ENCODE data around the gene WASHC4.
"Not testable (repeated sequence)": the region's sequence is repeated elsewhere in the genome, so short reads cannot be mapped to it uniquely, and the experiment has no call there.

The WASHC4 gene

DNA sequence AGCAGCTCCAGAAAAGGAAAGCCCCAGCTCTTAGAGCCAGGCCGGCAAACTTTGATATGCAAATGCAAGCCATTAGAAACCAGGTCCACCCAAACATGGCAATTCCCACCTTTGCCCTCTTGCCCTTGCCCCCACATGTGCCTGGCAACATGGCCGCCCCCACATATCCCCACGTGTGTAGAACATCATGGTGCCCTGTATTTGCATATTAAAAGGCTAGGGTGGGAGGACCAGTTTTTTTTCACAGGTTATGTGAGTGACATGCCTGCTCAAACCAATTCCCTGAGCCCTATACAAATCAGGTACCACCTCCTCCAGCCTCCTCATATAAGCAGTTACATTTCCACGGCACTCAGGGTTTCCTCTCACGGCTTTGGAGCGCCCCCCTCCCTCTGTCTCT lies 17.2 kb upstream of the WASHC4 start:
- DNase-seq (ENCODE audit: low read depth in 2 of 2) = no peak

GRCh38 chr12:105091476-105092206 lies 15.9 kb upstream of the WASHC4 start:
- no peak for DNase-seq (ENCODE audit: low read depth in 2 of 2)

DNA sequence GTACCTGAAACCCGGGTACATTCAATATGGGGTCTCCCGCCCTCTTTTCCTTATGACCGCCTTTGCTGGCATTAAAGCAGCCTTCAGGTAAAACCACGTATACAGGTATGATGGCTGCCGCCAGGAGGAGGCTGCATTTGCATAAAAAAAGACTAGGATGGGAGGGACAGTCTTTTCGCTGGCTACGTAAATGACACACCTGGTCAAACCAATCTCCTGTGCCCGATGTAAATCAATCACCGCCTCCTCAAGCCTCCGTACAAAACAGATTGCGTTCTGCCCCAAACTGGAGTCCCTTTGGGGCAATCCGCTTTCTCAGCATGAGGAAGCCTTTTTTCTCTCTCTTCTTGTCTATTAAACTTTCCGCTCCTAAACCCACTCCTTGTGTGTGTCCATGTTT lies 15.2 kb upstream of the WASHC4 start:
- DNase-seq (ENCODE audit: low read depth in 2 of 2) = no peak

GRCh38 chr12:105095338-105095737 lies 12.2 kb upstream of the WASHC4 start:
- not testable (repeated sequence) for DNase-seq (ENCODE audit: low read depth in 2 of 2)

DNA sequence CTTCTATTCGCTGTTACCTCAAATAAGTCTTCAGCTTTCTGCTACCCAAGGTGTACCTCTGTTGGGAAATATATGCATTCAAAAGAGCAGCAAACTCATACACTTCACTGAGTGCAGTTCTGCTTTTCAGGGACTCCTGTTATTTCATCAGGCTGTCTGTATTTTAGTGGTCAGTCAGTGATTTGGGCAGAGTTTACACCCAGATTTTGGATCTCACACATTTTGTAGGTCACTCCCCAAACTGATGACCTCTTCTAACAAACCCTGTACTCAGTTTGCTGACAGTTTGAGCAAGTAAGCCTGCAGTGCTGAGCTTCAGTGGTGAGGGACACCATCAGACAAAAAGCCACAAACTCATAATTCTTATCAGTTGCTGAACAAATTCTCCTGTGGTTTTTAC lies 8.2 kb upstream of the WASHC4 start:
- no peak for DNase-seq (ENCODE audit: low read depth in 2 of 2)

- DNase-seq (ENCODE audit: low read depth in 2 of 2) = no peak
These were observed 7.1 kb upstream of the WASHC4 start for GRCh38 chr12:105100207-105100985.

- DNase-seq (ENCODE audit: low read depth in 2 of 2) = no peak
These were observed 6.5 kb upstream of the WASHC4 start for GRCh38 chr12:105100998-105101397.

DNA sequence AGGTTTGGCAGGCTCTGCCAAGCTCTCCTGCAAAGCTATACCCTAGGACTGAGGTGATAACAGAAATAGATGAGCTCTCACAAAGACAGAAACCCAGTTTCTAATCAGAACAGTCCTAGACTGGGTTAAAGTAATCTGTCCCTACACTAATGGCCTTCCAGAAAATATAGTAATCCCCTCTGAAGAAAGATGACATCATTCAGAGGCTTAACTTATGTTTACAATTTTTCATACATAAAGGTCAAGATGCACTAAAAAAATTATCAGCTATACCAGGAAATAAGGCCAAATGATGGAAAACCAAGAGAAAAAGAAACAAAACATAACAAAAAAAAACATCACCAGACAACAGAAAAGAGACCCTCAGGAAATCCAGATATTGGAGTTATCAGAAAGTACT lies 4.9 kb upstream of the WASHC4 start:
- no peak for DNase-seq (ENCODE audit: low read depth in 2 of 2)

GRCh38 chr12:105104762-105105161 lies 2.8 kb upstream of the WASHC4 start:
- no peak for DNase-seq (ENCODE audit: low read depth in 2 of 2)

- no peak for DNase-seq (ENCODE audit: low read depth in 2 of 2)
These were observed 910 bp upstream of the WASHC4 start for GRCh38 chr12:105106621-105107020.

- no peak for DNase-seq (ENCODE audit: low read depth in 2 of 2)
These were observed 399 bp upstream of the WASHC4 start for GRCh38 chr12:105107171-105107493.

GRCh38 chr12:105109465-105110212 lies 2.1 kb downstream of the WASHC4 start:
- no peak for DNase-seq (ENCODE audit: low read depth in 2 of 2)

DNA sequence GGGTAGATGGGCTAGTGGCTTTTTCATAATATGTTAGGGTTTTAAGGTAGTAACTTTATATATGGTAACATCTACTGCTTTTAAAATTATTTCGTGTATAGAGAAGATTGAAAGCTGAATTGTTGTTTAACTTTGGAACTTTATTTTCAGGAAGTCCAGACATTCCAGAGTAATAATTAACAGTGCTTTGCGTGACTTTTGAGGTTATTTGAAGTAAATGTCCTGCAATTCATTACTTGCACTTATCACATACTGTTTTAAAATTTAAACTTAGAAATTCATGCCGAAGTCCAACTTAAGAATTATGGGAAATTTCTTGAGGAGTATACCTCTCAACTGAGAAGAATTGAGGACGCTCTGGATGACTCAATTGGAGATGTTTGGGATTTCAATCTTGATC lies 3.3 kb downstream of the WASHC4 start:
- DNase-seq (ENCODE audit: low read depth in 2 of 2) = no peak

DNA sequence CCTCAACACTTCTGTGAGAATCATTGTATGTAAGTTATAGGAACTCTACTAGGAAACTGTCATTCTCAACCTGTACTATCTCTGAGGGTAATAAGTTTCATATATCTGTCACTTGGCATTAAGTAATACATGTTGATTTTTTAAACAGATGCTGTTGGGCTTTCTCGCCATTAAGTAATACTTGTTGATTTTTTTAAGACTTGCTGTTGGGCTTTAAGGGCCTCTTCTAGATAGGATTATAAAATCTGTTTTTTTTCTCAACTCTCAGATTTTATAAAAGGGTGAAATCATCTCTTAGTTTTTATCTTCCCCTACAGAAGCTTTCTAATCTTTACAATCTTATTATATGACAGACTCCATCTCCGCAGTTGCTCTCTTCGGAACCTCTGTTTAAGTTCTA lies 5.6 kb downstream of the WASHC4 start:
- no peak for DNase-seq (ENCODE audit: low read depth in 2 of 2)

DNA sequence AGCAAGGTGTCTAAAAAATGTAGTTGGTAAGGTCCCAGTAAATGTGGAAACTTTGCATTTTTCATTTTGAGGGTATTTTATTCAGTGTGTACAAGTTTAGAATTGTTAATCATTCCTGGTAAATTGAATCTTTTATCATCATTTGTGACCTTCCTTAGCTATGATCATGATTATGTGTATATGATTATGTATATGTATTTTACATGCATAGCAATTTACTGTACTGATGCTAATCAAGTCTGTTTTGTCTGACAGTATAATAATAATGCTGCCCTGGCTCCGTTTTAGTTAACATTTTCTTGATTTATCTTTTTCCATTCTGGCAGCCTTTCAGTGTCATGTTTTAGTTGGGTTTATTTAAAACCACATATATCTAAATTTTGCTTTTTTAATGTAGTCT lies 9.4 kb downstream of the WASHC4 start:
- DNase-seq (ENCODE audit: low read depth in 2 of 2) = no peak

GRCh38 chr12:105120551-105120950 lies 13.0 kb downstream of the WASHC4 start:
- no peak for DNase-seq (ENCODE audit: low read depth in 2 of 2)

GRCh38 chr12:105138248-105138647 lies 30.7 kb downstream of the WASHC4 start:
- DNase-seq (ENCODE audit: low read depth in 2 of 2) = no peak

DNA sequence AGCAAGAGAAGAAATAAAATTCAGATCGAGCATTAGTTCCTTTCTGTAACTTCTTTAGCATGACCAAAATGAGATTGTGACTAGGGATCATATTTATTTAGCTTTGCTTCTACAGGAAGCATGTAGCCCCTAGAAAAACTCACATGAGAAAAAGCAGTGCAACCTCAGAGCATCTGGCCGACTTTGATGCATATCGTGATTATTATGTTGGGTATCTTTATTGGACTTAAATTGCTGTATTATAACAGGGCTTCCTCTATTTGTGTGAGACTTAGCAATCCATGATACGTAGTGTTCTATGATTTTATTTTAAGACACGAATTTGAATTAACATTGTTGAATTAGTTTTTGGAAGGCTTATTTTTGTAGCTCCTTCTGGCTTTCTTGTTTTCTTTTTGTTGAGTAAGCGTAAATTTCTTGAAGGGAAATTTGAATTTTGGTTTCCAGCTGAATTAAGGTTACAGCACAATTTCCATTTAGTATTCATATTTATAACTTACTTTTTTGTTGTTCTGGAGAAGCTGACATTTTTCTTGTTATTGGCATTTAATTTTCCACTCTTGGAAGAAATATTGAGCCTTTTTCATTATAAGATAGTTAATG lies 33.9 kb downstream of the WASHC4 start:
- no peak for DNase-seq (ENCODE audit: low read depth in 2 of 2)

GRCh38 chr12:105142259-105142658 lies 34.7 kb downstream of the WASHC4 start:
- no peak for DNase-seq (ENCODE audit: low read depth in 2 of 2)

DNA sequence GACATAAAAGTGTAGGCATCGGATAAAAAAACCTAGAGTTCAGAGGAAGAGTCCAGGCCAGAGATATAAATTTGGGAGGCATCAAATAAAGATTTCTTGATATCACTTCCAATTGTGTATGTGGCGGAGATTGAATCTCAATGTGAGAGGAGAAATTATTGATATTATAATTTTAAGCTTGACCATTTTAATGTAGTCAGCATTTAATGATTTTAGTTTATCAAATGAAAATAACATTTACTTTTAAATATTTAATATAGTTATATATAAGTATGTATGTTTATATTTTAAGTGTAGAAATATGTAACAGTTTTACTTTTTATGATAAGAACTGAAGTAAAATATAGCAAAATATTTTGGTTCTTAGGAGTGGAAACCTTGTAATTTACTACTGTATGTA lies 48.7 kb downstream of the WASHC4 start:
- DNase-seq (ENCODE audit: low read depth in 2 of 2) = no peak

GRCh38 chr12:105157606-105158005 lies 50.1 kb downstream of the WASHC4 start:
- DNase-seq (ENCODE audit: low read depth in 2 of 2) = no peak

- no peak for DNase-seq (ENCODE audit: low read depth in 2 of 2)
These were observed 51.3 kb downstream of the WASHC4 start for GRCh38 chr12:105158876-105159275.

Data from stimulated activated CD4-positive, alpha-beta T cell treated with anti-CD3 and anti-CD28 coated beads, Interleukin-12 subunit alpha, Interleukin-12 subunit beta, amount 100 ng/mL, for 24 hours (primary cell).